ENCODE measurements around the gene L3MBTL2.

The L3MBTL2 gene

GRCh38 chr22:41215926-41216325, 10.8 kb downstream of the L3MBTL2 start:
- no peak for DNase-seq

DNA sequence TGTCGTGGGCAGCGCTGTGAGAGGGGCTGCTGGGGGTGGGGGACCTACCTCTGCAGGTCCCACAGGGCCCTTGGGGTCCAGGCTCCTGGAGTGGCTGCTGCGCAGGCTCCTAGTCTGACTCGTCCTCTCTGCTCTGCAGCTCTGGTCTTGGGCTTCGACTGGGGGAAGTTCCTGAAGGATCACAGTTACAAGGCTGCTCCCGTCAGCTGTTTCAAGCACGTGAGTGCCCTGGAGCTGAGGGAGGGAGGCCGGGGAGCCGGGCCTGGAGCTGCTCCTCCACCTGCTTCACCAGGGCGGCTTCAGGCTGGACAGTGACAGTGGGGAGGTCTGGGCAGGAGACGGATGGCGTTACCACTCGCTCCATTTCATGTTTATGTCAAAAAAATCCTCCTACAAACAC, 11.9 kb downstream of the L3MBTL2 start:
- no peak for DNase-seq

DNA sequence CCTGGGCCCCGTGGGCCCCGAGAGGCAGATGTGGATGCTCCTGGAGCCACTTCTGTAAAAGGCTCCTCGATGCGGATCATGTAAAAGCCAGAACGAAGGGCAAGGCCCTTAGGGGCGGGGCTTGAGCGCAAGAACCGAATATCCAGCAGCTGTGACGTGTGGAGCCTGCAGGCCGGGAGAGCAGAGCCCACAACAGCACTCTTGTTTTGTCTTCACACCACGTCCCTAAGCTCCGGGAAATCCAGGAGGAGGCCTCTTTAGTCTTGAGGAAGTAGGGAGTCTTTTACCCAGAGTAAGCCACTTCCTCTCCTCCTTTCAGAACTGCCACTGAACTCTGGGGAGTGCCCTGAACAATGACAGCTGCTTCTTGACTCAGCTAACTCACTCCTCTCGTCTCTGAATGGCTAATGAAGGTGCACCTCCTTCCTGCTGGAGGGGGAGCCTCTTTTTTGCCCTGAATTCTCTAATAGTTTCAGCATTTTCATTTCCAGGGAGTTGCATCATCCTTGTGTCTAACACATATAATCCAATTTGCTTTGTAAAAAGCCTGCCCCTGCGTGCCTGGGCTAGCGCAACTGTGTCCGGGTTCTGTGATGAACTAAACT, 12.5 kb downstream of the L3MBTL2 start:
- DNase-seq = no peak

- DNase-seq = no peak
Observed at GRCh38 chr22:41222846-41223507, 17.9 kb downstream of the L3MBTL2 start.

DNA sequence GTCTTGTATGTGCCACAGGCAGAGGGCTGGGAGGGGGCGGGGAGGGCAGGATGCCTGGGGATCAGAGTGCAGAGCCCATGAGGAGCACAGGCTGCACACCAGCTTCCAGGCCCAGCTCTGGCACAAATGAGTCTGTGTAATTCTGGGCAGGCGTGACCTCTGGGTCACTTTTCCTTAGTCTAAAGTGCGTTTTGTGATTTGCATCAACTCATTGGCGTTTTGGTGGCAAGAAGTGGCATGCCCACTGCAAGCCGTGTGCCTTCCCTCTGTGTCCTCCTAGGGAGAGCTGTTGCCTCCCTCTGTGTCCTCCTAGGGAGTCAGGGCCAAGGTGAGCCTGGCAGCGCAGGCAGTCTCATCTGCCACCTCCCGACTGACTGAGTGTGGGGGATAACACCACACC, 18.4 kb downstream of the L3MBTL2 start:
- DNase-seq = no peak

- DNase-seq = no peak
Observed at GRCh38 chr22:41226723-41227655, 21.9 kb downstream of the L3MBTL2 start.

GRCh38 chr22:41229215-41229614, 24.1 kb downstream of the L3MBTL2 start:
- no peak for DNase-seq

DNA sequence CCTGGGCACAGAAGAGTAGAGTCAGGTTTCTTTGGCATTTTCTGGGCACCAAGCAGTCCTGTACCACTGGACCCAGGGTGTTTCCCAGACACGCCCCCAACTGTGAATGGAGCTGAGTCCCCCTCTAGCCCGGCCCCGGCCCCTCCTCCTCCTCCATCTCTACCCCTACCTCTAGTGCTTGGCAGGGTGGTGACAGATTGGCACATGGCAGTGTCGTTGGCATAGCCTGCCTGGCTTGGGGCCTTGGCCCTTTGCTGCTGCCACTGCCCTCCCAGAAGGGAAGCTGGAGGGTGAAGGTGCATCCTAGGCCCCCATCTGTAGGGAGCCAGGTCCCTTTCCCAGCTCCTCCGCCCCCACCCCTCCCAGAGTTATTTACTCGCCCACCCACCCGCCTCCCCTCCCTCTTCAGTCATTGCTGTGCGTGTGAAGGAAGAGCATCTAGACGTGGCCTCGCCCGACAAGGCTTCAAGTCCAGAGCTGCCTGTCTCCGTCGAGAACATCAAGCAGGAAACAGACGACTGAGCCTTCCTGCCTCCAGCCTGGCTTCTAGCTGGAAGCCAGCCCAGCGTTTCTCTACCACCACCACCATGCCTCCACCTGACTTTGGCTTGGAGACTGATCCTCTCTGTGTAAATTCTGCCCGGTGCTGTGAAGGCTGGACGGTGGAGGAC, 24.8 kb downstream of the L3MBTL2 start:
- DNase-seq = no peak

DNA sequence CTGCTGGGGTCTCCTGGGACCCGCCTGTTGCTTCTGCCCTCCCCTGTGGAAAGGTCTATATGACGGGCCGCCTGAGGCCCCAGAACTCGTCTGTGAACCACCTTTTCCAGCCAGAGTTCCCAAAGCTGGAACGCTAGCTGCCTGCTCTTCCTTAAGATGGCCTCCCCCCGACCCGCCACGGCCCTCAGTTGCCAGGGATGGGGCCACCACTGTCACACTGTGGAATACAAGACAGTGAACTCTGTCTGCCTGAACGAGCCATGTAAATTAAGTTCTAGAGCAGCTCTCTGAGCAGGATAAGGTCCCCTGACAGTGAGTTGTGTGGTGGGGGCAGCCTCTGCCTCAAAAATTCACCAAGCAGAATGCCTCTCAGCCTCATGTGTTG, 25.3 kb downstream of the L3MBTL2 start:
- DNase-seq = no peak

DNA sequence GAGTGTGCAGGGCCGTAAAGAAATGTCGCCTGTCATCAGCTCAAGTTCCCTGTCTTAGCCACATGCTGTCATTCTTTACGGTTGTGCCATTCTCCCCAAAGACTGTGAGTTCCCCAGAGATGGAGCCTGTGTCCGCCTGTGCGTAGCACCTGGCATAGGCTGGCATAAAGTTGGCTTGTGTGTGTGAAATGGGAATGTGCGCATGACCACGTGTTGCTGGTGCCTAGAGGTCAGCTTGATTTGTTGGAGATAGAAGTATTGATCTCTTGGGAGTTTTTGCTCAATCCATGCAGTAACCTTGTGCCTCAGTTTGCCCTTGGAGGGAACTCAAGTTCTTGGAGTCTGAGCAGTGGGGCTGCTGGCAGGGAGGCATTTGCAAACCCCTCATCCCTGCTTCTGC, 26.3 kb downstream of the L3MBTL2 start:
- no peak for DNase-seq

GRCh38 chr22:41234815-41235695, 29.9 kb downstream of the L3MBTL2 start:
- no peak for DNase-seq

GRCh38 chr22:41237036-41237706, 32.1 kb downstream of the L3MBTL2 start:
- no peak for DNase-seq

DNA sequence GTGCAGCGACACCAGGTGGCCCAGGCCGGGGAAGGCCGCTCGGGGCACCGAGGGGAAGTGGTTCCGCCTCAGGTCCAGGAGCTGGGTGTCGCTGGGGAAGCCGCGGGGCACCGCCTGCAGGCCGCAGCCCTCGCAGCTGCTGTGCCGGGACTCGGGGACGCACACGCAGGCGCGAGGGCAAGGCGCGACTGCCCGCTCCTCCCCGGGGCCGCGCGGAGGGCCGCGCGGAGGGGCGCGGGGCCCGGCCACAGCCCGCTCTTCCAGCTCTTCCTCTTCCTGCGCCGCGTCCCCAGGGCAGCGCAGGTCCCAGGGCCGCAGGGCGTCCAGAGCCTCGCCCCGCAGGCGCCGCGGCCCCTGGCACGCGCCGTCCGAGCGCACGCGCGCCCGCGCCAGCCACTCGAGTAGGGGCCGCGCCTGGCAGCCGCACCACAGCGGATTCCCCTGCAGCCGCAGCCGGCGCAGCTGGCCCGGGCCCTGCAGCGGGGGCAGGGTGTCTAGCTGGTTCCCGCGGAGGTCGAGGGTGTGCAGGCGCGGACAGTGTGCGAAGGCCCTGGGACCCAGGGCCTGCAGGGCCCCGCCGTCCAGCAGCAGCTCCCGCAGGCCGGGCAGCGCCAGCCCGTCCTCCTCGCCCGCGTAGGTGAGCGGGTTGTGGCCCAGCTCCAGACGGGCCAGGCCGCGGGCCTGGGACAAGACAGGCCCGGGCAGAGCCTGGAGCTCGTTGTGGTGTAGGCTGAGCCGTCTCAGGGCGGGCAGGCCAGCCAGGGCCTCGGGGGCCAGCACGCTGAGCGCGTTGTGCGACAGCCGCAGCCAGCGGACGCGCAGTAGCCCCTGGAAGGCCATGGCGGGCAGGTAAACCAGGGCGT, 32.8 kb downstream of the L3MBTL2 start:
- DNase-seq = no peak

DNA sequence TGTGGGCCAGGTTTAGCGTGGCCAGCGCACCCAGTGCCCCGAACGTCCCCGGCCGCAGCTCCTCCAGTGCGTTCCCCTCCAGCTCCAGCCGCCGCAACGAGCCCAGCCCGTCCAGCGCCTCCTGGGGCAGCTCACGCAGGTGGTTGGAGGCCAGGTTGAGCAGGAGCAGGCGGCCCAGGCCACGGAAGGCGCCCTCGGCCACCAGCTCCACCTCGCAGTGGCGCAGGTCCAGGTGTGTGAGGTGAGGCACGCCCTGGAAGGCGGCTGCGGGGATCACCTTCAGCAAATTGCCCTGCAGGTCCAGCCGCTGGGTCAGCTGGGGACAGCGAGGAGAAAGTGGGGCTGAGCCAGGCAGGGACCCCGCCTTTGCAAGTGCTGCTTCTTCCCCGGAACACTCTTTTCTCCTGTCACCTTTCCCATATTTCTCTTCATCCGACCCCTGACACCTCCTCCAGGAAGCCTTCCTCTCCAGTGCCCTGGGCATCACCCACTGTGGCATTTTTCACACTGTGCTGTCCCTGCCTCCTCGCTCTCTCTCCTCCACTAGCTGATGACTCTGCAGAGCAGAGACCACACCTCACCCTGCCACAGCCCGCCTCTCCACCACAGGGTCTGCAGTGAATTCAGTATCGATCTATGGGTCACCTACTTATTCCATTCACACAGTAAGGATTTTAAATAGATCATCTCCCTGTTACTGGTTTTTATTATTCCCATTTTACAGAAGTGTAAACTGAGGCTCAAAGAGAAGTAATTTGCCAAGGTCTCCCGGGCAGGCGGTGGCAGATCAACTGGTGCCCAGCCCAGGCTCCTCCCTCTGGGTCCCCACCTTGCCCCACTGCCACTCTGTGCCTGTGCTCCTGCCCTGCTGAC, 33.7 kb downstream of the L3MBTL2 start:
- DNase-seq = no peak

- no peak for DNase-seq
Observed at GRCh38 chr22:41239443-41240128, 34.5 kb downstream of the L3MBTL2 start.

- no peak for DNase-seq
Observed at GRCh38 chr22:41240377-41241132, 35.4 kb downstream of the L3MBTL2 start, which contains the start of gene CHADL. Gene CHADL (minus strand): TSS chr22:41240931. CDS start chr22:41240881, 50 bp downstream.

DNA sequence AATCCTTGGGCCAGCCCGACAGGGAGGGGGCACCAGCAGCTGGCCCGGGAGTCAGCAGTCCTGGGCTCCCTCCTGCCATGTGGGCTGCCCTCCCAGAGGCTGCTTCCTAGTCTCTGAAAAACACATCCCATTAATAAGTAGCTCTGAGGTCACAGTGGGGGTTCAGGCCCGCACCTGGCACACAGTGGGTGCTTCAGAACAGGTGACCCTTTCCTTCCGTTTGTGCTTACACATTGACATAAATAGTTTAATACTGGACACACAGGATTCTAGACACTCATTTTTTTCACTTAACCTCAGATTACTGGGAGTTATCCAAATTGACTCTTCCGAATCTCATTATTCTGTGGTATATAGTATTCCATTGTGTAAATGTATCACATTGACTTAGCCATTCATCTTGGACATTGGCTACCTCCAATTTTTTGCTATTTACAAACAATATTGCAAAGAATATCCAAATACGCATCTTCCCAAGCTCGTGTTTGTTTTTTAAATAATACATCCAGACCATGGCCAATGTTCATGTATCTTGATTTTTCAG, 36.1 kb downstream of the L3MBTL2 start:
- DNase-seq = no peak
